GM12878 (cell line): ENCODE measurements around the gene GANC. TPM values are rescaled to one million over a fixed set of nuclear protein-coding genes. Genes with fewer than 3 reads are reported as not detected.

Experiments used
- ATAC-seq: fragments of 200-7000 bp; cut with Tn5 transposase; 3 replicates; pipeline ENCODE4 v1.9.1; 2020; ENCODE audit warnings: mild to moderate bottlenecking, moderate library complexity
- BruUV-seq: library from RNA; stranded (reverse); fragments of 400-500 nt; replicated peaks from 2 replicates; lab custom pipeline; 2021; lab: Mats Ljungman, UMichigan
- CTCF ChIA-PET: fragments of 300-600 bp; sonication (Branson Sonifier 250); formaldehyde crosslinking; extraction: SDS; loops from one replicate; lab custom pipeline; 2021; ENCODE audit warnings: inconsistent platforms; lab: Yijun Ruan, JAX
- POLR2A ChIA-PET: fragments of 350-600 bp; formaldehyde crosslinking; extraction: SDS; loops from one replicate; lab custom pipeline; 2021; ENCODE audit warnings: inconsistent platforms; lab: Charles Lee
- RAD21 ChIA-PET: fragments of 300-600 bp; sonication (Branson Sonifier 250); formaldehyde crosslinking; loops from one replicate; lab custom pipeline; 2023; ENCODE audit warnings: antibody characterized with exemption; ENCODE audit not compliant: unreplicated experiment; lab: Charles Lee
- SMC1A ChIA-PET: fragments of 300-600 bp; sonication (Branson Sonifier 250); formaldehyde crosslinking; loops from one replicate; lab custom pipeline; 2023; ENCODE audit not compliant: unreplicated experiment, uncharacterized antibody; lab: Charles Lee
- DNase-seq: peaks from one replicate; pipeline ENCODE4 v3.0.0-alpha.2; 2011; ENCODE audit warnings: low read depth, low spot score
- FAIRE-seq: peaks from 3 replicates; lab custom pipeline; 2011; peaks lifted over from hg19 to GRCh38; lab: Jason Lieb, UNC
- H2AFZ ChIP-seq: 2 replicates; pipeline ENCODE4 v1.6.0; 2011; ENCODE audit warnings: low read depth, low read length, control low read depth; ENCODE audit not compliant: control insufficient read depth
- H3K27ac ChIP-seq: 2 replicates; pipeline ENCODE4 v1.5.1; 2011; ENCODE audit warnings: control low read depth; ENCODE audit not compliant: control insufficient read depth, insufficient read depth
- H3K27me3 ChIP-seq, 2 experiments: replicated peaks in 1 of 2; 2 replicates each; pipeline versions ENCODE4 v1.6.0 to v1.6.1; 2011; ENCODE audit warnings: low read length in 1 of 2; ENCODE audit not compliant: control insufficient read depth in 2 of 2, insufficient read depth in 2 of 2
- H3K36me3 ChIP-seq, 2 experiments: 2 replicates each; pipeline ENCODE4 v1.5.1; 2011; ENCODE audit warnings: low read length in 1 of 2; ENCODE audit not compliant: control insufficient read depth in 2 of 2, insufficient read depth in 2 of 2
- H3K4me1 ChIP-seq: 2 replicates; pipeline ENCODE4 v1.6.1; 2011; ENCODE audit warnings: mild to moderate bottlenecking, low read length, moderate library complexity, mixed read lengths; ENCODE audit not compliant: control insufficient read depth, insufficient read depth
- H3K4me2 ChIP-seq: 2 replicates; pipeline ENCODE4 v1.6.0; 2011; ENCODE audit warnings: control low read depth; ENCODE audit not compliant: control insufficient read depth, insufficient read depth
- H3K4me3 ChIP-seq: fragments of 200-600 bp; sonication (generic); 2 replicates; pipeline ENCODE4 v1.5.1; 2016
- H3K79me2 ChIP-seq: 2 replicates; pipeline ENCODE4 v1.6.0; 2011; ENCODE audit warnings: low read length; ENCODE audit not compliant: control insufficient read depth, insufficient read depth
- H3K9ac ChIP-seq: 2 replicates; pipeline ENCODE4 v1.8.0; 2011; ENCODE audit warnings: low read length, control low read depth, mixed read lengths; ENCODE audit not compliant: control insufficient read depth, insufficient read depth
- H3K9me3 ChIP-seq: replicated peaks from 3 replicates; pipeline ENCODE4 v1.5.1; 2011; ENCODE audit warnings: mild to moderate bottlenecking, low read length; ENCODE audit not compliant: control insufficient read depth, insufficient read depth
- H4K20me1 ChIP-seq: 2 replicates; pipeline ENCODE4 v1.6.0; 2011; ENCODE audit not compliant: control insufficient read depth, insufficient read depth
- BMI1 ChIP-seq: fragments of 450-650 bp; IDR thresholded peaks from 2 replicates; pipeline ENCODE4 v1.6.1; 2016; ENCODE audit warnings: mild to moderate bottlenecking, moderate library complexity, borderline replicate concordance
- JUNB ChIP-seq: IDR thresholded peaks from 2 replicates; pipeline ENCODE4 v1.6.1; 2016; ENCODE audit warnings: antibody characterized with exemption, mild to moderate bottlenecking
- PAX5 ChIP-seq: IDR thresholded peaks from 2 replicates; pipeline ENCODE4 v1.6.1; 2011; ENCODE audit warnings: low read depth, low read length, borderline replicate concordance
- POLR2AphosphoS5 ChIP-seq: IDR thresholded peaks from 2 replicates; pipeline ENCODE4 v1.6.1; 2011; ENCODE audit warnings: mild to moderate bottlenecking, low read length, inconsistent platforms
- RB1 ChIP-seq: fragments of 450-650 bp; formaldehyde crosslinking; IDR thresholded peaks from 2 replicates; pipeline ENCODE4 v1.6.1; 2017; ENCODE audit warnings: mild to moderate bottlenecking, borderline replicate concordance
- whole genome bisulfite sequencing: methylation state at CpG from one replicate; pipeline ENCODE4 v1.1.6; 2016; ENCODE audit warnings: low lambda C conversion rate; ENCODE audit not compliant: insufficient replicate concordance, insufficient coverage; ENCODE audit errors: missing lambda C conversion rate; 5-methylcytosine and 5-hydroxymethylcytosine counted together
- in situ Hi-C: fragments of 300-500 bp; cut with MboI; formaldehyde crosslinking; loops from 9 replicates; pipeline ENCODE4 v1.14.3; 2018; ENCODE audit warnings: mixed read lengths
- intact Hi-C: fragments of 100-400 bp; cut with micrococcal nuclease; formaldehyde crosslinking; loops from one replicate; pipeline ENCODE4 v1.14.2; 2022; ENCODE audit not compliant: unreplicated experiment
- polyA plus RNA-seq, 11 experiments: library from polyadenylated mRNA; depleted of rRNA in 4 of 11; unstranded in 6 of 11; stranded (reverse) in 5 of 11; fragments of >200 nt; fragmentation: Nextera tagmentation in 4 of 11; fragmentation: Illumina TruSeq in 1 of 11; extraction: Ambion mirVana in 4 of 11; extraction: Trizol in 1 of 11; gene quantifications; 1 replicate in 1 of 11; 2 replicates in 10 of 11; pipeline versions ENCODE4 v1.2.1 to v1.2.3, GENCODE V29; 2011 to 2016; ENCODE audit warnings: inconsistent platforms in 2 of 11, missing spikeins in 2 of 11, low read depth in 1 of 11
- total RNA-seq, 4 experiments: library from RNA; depleted of rRNA in 3 of 4; stranded (reverse); fragments of >200 nt in 3 of 4; fragmentation: Illumina TruSeq in 1 of 4; extraction: Trizol in 1 of 4; gene quantifications; 2 replicates each; pipeline versions ENCODE4 v1.2.1 to v1.2.3, GENCODE V29; 2013 to 2021
- TF ChIP-seq, protein P1 (sequence below): IDR thresholded peaks from 2 replicates; pipeline ENCODE4 v1.6.1; 2012; ENCODE audit warnings: improper control_type of control experiment, low read depth, low read length; ENCODE audit not compliant: insufficient replicate concordance

The GANC gene
- total and polyA plus RNA-seq, 10 of the 15 experiments (the other 5 are each of a cell fraction or from before 2014, with no cell fraction given), result 11.3 to 35.3 (median 23.0) TPM

DNA sequence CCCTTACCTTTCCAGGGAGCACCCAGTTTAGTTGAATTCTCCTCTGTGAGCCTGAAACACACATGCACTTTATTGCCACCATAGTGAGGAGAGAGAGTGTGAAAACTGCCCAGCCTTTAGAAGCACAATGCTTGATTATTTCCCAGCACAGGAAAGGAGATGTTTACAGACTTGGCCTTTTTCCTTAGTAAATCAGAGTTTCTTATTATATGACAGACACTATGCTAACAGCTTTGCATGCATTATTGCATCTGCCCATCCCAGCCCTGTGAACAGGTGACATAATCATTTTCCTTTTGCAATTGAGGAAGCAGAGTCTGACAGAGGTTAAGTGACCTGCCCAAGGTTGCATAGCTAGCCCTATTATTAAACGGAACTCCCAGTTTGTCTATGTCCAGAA, 122.8 kb downstream of the GANC start:
- in situ Hi-C loops (no loop called here), intact Hi-C loops (no loop called here)
- ATAC-seq (no peak), FAIRE-seq (no peak), DNase-seq (no peak)
- no peak for TF ChIP-seq BMI1
- no peak for TF ChIP-seq JUNB
- TF ChIP-seq RB1, result no peak
- TF ChIP-seq PAX5, result no peak
- TF ChIP-seq, protein P1, sequence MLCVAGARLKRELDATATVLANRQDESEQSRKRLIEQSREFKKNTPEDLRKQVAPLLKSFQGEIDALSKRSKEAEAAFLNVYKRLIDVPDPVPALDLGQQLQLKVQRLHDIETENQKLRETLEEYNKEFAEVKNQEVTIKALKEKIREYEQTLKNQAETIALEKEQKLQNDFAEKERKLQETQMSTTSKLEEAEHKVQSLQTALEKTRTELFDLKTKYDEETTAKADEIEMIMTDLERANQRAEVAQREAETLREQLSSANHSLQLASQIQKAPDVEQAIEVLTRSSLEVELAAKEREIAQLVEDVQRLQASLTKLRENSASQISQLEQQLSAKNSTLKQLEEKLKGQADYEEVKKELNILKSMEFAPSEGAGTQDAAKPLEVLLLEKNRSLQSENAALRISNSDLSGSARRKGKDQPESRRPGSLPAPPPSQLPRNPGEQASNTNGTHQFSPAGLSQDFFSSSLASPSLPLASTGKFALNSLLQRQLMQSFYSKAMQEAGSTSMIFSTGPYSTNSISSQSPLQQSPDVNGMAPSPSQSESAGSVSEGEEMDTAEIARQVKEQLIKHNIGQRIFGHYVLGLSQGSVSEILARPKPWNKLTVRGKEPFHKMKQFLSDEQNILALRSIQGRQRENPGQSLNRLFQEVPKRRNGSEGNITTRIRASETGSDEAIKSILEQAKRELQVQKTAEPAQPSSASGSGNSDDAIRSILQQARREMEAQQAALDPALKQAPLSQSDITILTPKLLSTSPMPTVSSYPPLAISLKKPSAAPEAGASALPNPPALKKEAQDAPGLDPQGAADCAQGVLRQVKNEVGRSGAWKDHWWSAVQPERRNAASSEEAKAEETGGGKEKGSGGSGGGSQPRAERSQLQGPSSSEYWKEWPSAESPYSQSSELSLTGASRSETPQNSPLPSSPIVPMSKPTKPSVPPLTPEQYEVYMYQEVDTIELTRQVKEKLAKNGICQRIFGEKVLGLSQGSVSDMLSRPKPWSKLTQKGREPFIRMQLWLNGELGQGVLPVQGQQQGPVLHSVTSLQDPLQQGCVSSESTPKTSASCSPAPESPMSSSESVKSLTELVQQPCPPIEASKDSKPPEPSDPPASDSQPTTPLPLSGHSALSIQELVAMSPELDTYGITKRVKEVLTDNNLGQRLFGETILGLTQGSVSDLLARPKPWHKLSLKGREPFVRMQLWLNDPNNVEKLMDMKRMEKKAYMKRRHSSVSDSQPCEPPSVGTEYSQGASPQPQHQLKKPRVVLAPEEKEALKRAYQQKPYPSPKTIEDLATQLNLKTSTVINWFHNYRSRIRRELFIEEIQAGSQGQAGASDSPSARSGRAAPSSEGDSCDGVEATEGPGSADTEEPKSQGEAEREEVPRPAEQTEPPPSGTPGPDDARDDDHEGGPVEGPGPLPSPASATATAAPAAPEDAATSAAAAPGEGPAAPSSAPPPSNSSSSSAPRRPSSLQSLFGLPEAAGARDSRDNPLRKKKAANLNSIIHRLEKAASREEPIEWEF, result no peak
- TF ChIP-seq POLR2AphosphoS5, result no peak
- Histone ChIP-seq H3K79me2 (no peaks in the 10 kb centered on the region), H3K36me3 (no peaks in the 10 kb centered on the region), H3K27me3 (no peaks in the 10 kb centered on the region), H3K9ac (no peak overlapping the region), H3K4me2 (no peak overlapping the region), H3K4me1 (no peaks in the 10 kb centered on the region), H4K20me1 (no peaks in the 10 kb centered on the region), H2AFZ (no peak overlapping the region), H3K9me3 (no peaks in the 10 kb centered on the region), H3K27ac (no peak overlapping the region), H3K4me3 (no peak overlapping the region)
- WGBS, result 40% methylated on average over 1 of the region's 1 CpG
- no TSS peak for BruUV-seq
- CTCF ChIA-PET, result interaction anchor here (1.2 kb wide), 1 partner anchor 10 kb away, joined by 4 read pairs; no protein-coding TSS in a partner anchor
- POLR2A ChIA-PET, result no interaction called here
- SMC1A ChIA-PET, result no interaction called here
- RAD21 ChIA-PET, result no interaction called here
